Endothelial cell of umbilical vein (primary cell): Measurements from ENCODE around the gene KCNG2.

ENCODE experiments used
- POLR2AphosphoS5 ChIP-seq: IDR thresholded peaks from 2 replicates; pipeline ENCODE4 v1.6.1; 2012; ENCODE audit warnings: low read depth, mild to moderate bottlenecking, control low read depth, low read length, moderate library complexity; ENCODE audit not compliant: insufficient read depth
- TF ChIP-seq, protein P1 (sequence below), 2 donors: IDR thresholded peaks; 1 replicate in 1 of 2; 2 replicates in 1 of 2; pipeline ENCODE4 v1.5.1; 2011; ENCODE audit warnings: low read length in 2 of 2, mild to moderate bottlenecking in 2 of 2, moderate library complexity in 2 of 2, control low read depth in 1 of 2, inconsistent platforms in 1 of 2, low read depth in 1 of 2; ENCODE audit not compliant: insufficient read depth in 1 of 2; ENCODE audit errors: extremely low read depth in 1 of 2

DNA sequence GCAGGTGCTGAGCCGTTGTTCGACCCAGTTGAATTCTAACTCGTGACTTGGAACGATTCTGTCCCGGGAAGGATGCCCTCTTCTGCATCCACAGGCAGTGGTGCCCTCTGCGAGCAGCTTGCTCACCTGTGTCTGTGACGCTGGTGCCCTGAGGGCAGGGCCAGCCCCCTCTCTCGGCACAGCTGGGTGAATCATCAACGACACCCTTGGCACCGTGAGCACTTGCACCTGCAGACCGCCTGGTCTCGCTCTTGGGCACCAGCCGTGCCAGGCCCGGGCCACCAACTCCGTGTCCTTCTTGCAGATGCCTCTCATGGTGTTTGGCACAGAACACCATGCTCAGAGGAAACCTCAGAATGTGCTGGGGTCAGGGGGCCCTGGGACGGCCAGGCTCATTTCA lies 78.8 kb downstream of the KCNG2 start:
- TF ChIP-seq POLR2AphosphoS5: no peak
- TF ChIP-seq, protein P1, sequence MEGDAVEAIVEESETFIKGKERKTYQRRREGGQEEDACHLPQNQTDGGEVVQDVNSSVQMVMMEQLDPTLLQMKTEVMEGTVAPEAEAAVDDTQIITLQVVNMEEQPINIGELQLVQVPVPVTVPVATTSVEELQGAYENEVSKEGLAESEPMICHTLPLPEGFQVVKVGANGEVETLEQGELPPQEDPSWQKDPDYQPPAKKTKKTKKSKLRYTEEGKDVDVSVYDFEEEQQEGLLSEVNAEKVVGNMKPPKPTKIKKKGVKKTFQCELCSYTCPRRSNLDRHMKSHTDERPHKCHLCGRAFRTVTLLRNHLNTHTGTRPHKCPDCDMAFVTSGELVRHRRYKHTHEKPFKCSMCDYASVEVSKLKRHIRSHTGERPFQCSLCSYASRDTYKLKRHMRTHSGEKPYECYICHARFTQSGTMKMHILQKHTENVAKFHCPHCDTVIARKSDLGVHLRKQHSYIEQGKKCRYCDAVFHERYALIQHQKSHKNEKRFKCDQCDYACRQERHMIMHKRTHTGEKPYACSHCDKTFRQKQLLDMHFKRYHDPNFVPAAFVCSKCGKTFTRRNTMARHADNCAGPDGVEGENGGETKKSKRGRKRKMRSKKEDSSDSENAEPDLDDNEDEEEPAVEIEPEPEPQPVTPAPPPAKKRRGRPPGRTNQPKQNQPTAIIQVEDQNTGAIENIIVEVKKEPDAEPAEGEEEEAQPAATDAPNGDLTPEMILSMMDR (IDR thresholded peaks at IDR 0.05; ENCODE audit: extremely low read depth in 1 of 2, insufficient read depth in 1 of 2, low read depth in 1 of 2, low read length in 2 of 2): no peak
